ENCODE results near the gene KIF13A. TPM values are rescaled to one million over a fixed set of nuclear protein-coding genes. Genes with fewer than 3 reads are reported as not detected.
A peak's percentile ranks its signal among the peaks of the same experiment; 100 is the strongest.

Gene KIF13A
- total and polyA plus RNA-seq, 9 of the 15 experiments (the other 6 are each of a cell fraction or from before 2014, with no cell fraction given), result 3.6 to 44.3 (median 29.7) TPM

- no peak for TF ChIP-seq SAFB2 (IDR thresholded peaks at IDR 0.05; ENCODE audit: borderline replicate concordance, low read depth, low read length, severe bottlenecking)
- TF ChIP-seq ATF4 (CRISPR knock-in tag; IDR thresholded peaks at IDR 0.05), result no peak
- no peak for TF ChIP-seq CREB5 (CRISPR knock-in tag; IDR thresholded peaks at IDR 0.05)
- TF ChIP-seq NEUROD1 (IDR thresholded peaks at IDR 0.05; ENCODE audit: borderline replicate concordance, low read depth, low read length, partially characterized antibody), result peak; percentile 47
- TF ChIP-seq TCF3 (CRISPR knock-in tag; IDR thresholded peaks at IDR 0.05), result peak; percentile 64
- TF ChIP-seq ELF2 (CRISPR knock-in tag; IDR thresholded peaks at IDR 0.05), result no peak
- no peak for TF ChIP-seq NCOA4 (IDR thresholded peaks at IDR 0.05; ENCODE audit: partially characterized antibody)
- no peak for TF ChIP-seq SFPQ (IDR thresholded peaks at IDR 0.05; ENCODE audit: low read depth, low read length)
- peak; percentile 65; the same call in 1 of the 2 replicates for TF ChIP-seq MAFK (IDR thresholded peaks at IDR 0.05; ENCODE audit: low read length)
- TF ChIP-seq HDAC2 (IDR thresholded peaks at IDR 0.05), result peak; percentile 93
- TF ChIP-seq NFE2 (IDR thresholded peaks at IDR 0.05; ENCODE audit: low read depth), result peak; percentile 89
- TF ChIP-seq CBFA2T3 (IDR thresholded peaks at IDR 0.05), result peak; percentile 74
- TF ChIP-seq HCFC1 (IDR thresholded peaks at IDR 0.05; ENCODE audit: low read depth, low read length), result no peak
- TF ChIP-seq CHD2 (IDR thresholded peaks at IDR 0.05; ENCODE audit: low read depth, low read length), result no peak
- no peak for TF ChIP-seq TGIF2 (CRISPR knock-in tag; IDR thresholded peaks at IDR 0.05)
- no peak for TF ChIP-seq ZNF408 (CRISPR knock-in tag; IDR thresholded peaks at IDR 0.05; ENCODE audit: low read depth)
- peak; percentile 55; the same call in 1 of the 2 replicates for TF ChIP-seq MAFF (IDR thresholded peaks at IDR 0.05; ENCODE audit: low read length)
- no peak for TF ChIP-seq ZNF239 (CRISPR knock-in tag; IDR thresholded peaks at IDR 0.05)
- no peak for TF ChIP-seq SRSF9 (IDR thresholded peaks at IDR 0.05; ENCODE audit: borderline replicate concordance, low read depth, low read length)
- TF ChIP-seq TAF1 (IDR thresholded peaks at IDR 0.05; ENCODE audit: control insufficient read depth, extremely low read depth, insufficient read depth, low read length, severe bottlenecking), result no peak
- no peak for TF ChIP-seq ZNF431 (CRISPR knock-in tag; IDR thresholded peaks at IDR 0.05)
- no peak for TF ChIP-seq ZBTB12 (CRISPR knock-in tag; IDR thresholded peaks at IDR 0.05)
- TF ChIP-seq ZBTB8A (IDR thresholded peaks at IDR 0.05; ENCODE audit: partially characterized antibody), result no peak
- peak in 1 of 2 experiments; percentile 47; a peak in 1 of 4 replicates for TF ChIP-seq FOXK2 (conservative IDR thresholded peaks at IDR 0.05 in 1 of 2, IDR thresholded peaks at IDR 0.05 in 1 of 2; ENCODE audit: low read depth in 2 of 2)
Observed at GRCh38 chr6:17971128-17972073, 16.0 kb downstream of the KIF13A start (continued).
